MCF 10A (cell line): Measurements from ENCODE around the gene D2HGDH. TPM values are rescaled to one million over a fixed set of nuclear protein-coding genes. Genes with fewer than 3 reads are reported as not detected.
A peak's percentile ranks its signal among the peaks of the same experiment; 100 is the strongest.
"Not testable (repeated sequence)": the region's sequence is repeated elsewhere in the genome, so short reads cannot be mapped to it uniquely, and the experiment has no call there.

ENCODE experiments used
- BruUV-seq: library from RNA; stranded (reverse); fragments of 400-500 nt; replicated peaks from 2 replicates; lab custom pipeline; 2021; lab: Mats Ljungman, UMichigan
- CTCF ChIA-PET: fragments of 300-600 bp; sonication (Branson Sonifier 250); formaldehyde crosslinking; extraction: SDS; loops from one replicate; lab custom pipeline; 2021; ENCODE audit warnings: antibody characterized with exemption, inconsistent platforms; lab: Yijun Ruan, JAX
- POLR2A ChIA-PET: fragments of 300-600, 350-650 bp; sonication (Branson Sonifier 250); formaldehyde crosslinking; extraction: SDS; loops from one replicate; lab custom pipeline; 2020; ENCODE audit warnings: antibody characterized with exemption, inconsistent platforms; lab: Yijun Ruan, JAX
- DNase-seq: peaks from one replicate; pipeline ENCODE4 v3.0.0-alpha.2; 2018; ENCODE audit not compliant: unreplicated experiment
- H3K27ac Mint-ChIP-seq: one replicate; pipeline ENCODE4 v1.8.0; 2022; ENCODE audit warnings: mild to moderate bottlenecking, low read depth, mixed read lengths; ENCODE audit not compliant: unreplicated experiment
- H3K27me3 Mint-ChIP-seq: one replicate; pipeline ENCODE4 v1.8.0; 2022; ENCODE audit warnings: mixed read lengths; ENCODE audit not compliant: insufficient read depth, unreplicated experiment
- H3K36me3 Mint-ChIP-seq: one replicate; pipeline ENCODE4 v1.8.0; 2022; ENCODE audit warnings: mild to moderate bottlenecking, moderate library complexity, mixed read lengths; ENCODE audit not compliant: insufficient read depth, unreplicated experiment
- H3K4me1 Mint-ChIP-seq: one replicate; pipeline ENCODE4 v1.8.0; 2022; ENCODE audit warnings: mixed read lengths; ENCODE audit not compliant: insufficient read depth, unreplicated experiment
- H3K4me3 Mint-ChIP-seq: one replicate; pipeline ENCODE4 v1.8.0; 2022; ENCODE audit warnings: mild to moderate bottlenecking, moderate library complexity, mixed read lengths; ENCODE audit not compliant: unreplicated experiment
- H3K9me3 Mint-ChIP-seq: one replicate; pipeline ENCODE4 v1.8.0; 2022; ENCODE audit warnings: mixed read lengths; ENCODE audit not compliant: unreplicated experiment
- intact Hi-C: fragments of 100-400 bp; cut with micrococcal nuclease; formaldehyde crosslinking; loops from 2 replicates; pipeline ENCODE4 v1.14.1; 2022
- total RNA-seq: library from RNA; stranded (reverse); gene quantifications from 2 replicates; pipeline ENCODE4 v1.2.3, GENCODE V29; 2022
- TF ChIP-seq, protein P1 (sequence below): fragments of 200-600 bp; IDR thresholded peaks from one replicate; pipeline ENCODE4 v1.8.0; 2022; ENCODE audit warnings: antibody characterized with exemption, mild to moderate bottlenecking; ENCODE audit not compliant: unreplicated experiment

D2HGDH gene
- total RNA-seq, 1 experiment from 2014 or later: 41.5 TPM

DNA sequence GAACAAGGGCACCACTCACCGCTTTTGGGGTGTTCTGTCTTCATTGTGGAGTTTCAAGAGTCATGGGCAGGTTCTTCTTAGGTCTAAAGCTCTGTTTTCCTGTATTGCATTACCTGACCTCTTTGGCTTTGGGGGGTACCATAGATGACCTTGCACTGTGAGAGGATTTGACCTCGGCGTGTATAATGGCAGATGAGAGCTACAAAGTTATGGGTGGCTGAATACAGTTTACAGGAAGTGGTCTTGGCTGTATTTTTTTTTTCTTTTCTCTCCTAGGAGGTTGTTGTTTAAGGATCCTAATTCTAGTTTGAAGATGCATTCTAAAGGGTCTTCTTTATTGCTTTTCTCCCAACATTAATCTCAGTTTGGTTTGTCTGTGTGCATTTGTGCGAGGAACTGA is 53.7 kb downstream of the D2HGDH start:
- Mint-ChIP-seq H3K27me3 (peaks cover 48% of the 10 kb centered on the region), H3K4me3 (no peak overlapping the region), H3K36me3 (peaks cover 6% of the 10 kb centered on the region), H3K9me3 (no peaks in the 10 kb centered on the region), H3K4me1 (peaks cover 6% of the 10 kb centered on the region), H3K27ac (no peak overlapping the region)
- DNase-seq: no peak
- ChIA-PET CTCF (interaction anchor here (0.6 kb wide), 1 partner anchor 589 kb away, joined by 3 read pairs; no protein-coding TSS in a partner anchor), POLR2A (no interaction called here)
- BruUV-seq: no TSS peak
- intact Hi-C loops: loop anchor here (5.0 kb wide), 1 partner anchor 226 kb away; no protein-coding TSS in a partner anchor
- TF ChIP-seq, protein P1, sequence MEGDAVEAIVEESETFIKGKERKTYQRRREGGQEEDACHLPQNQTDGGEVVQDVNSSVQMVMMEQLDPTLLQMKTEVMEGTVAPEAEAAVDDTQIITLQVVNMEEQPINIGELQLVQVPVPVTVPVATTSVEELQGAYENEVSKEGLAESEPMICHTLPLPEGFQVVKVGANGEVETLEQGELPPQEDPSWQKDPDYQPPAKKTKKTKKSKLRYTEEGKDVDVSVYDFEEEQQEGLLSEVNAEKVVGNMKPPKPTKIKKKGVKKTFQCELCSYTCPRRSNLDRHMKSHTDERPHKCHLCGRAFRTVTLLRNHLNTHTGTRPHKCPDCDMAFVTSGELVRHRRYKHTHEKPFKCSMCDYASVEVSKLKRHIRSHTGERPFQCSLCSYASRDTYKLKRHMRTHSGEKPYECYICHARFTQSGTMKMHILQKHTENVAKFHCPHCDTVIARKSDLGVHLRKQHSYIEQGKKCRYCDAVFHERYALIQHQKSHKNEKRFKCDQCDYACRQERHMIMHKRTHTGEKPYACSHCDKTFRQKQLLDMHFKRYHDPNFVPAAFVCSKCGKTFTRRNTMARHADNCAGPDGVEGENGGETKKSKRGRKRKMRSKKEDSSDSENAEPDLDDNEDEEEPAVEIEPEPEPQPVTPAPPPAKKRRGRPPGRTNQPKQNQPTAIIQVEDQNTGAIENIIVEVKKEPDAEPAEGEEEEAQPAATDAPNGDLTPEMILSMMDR: no peak

DNA sequence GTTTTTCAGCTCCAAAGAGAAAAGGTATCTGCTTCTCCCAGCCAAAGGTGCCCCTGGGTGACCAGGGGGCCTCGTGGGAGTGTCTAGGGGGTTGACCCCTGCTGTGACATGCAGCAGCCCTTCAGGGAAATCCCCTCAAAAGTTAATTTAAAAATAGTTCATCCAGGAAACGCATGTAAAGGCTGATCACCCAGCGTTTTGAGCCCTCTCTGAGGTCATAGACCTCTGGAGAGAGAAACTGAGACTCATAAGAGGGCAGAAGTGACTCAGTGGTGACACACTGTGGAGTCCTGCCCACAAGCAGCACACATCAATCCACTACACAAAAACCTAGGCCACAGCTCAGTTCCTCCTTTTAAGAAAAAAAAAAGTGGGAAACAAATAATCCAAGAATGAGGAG is 54.1 kb downstream of the D2HGDH start:
- intact Hi-C loops: loop anchor here (5.0 kb wide), 1 partner anchor 226 kb away; no protein-coding TSS in a partner anchor
- TF ChIP-seq, protein P1: no peak
- peaks cover 53% of the 10 kb centered on the region for H3K27me3 Mint-ChIP-seq
- POLR2A ChIA-PET: interaction anchor here (1.1 kb wide), 1 partner anchor 10 kb away, joined by 5 read pairs; no protein-coding TSS in a partner anchor
- H3K4me1 Mint-ChIP-seq: peaks cover 6% of the 10 kb centered on the region
- H3K36me3 Mint-ChIP-seq: peaks cover 6% of the 10 kb centered on the region
- H3K4me3 Mint-ChIP-seq: no peak overlapping the region
- H3K9me3 Mint-ChIP-seq: no peaks in the 10 kb centered on the region
- DNase-seq: no peak
- H3K27ac Mint-ChIP-seq: no peak overlapping the region
- no TSS peak for BruUV-seq
- CTCF ChIA-PET: no interaction called here

DNA sequence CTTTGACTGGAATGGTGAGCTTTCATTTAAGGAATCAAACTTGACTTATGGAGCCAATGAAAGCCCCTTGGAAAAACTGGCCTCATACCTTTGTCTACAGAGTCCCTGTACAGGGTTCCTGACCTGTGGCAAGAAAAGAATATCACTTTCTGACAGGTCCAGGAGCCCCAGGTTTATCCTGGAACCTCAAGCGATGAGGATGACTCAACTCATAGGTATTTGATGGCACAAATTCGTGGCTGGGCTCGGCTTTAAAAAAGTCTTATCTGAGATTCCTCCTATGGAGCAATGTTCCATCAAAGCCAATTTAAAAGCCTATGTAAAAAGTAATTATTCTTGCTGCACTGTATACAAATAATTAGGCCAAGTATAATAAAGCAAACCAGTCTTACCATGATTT is 57.0 kb downstream of the D2HGDH start:
- H3K27ac Mint-ChIP-seq, H3K36me3 Mint-ChIP-seq, CTCF ChIA-PET, BruUV-seq, H3K4me1 Mint-ChIP-seq, intact Hi-C loops, H3K9me3 Mint-ChIP-seq, H3K4me3 Mint-ChIP-seq: not testable (repeated sequence)
- DNase-seq: peak; percentile 48
- POLR2A ChIA-PET: interaction anchor here (1.1 to 1.7 kb wide), 3 partner anchors 12 to 477 kb away, joined by 3 to 7 read pairs (median 4); no protein-coding TSS in a partner anchor
- peaks cover 58% of the 10 kb centered on the region for H3K27me3 Mint-ChIP-seq

DNA sequence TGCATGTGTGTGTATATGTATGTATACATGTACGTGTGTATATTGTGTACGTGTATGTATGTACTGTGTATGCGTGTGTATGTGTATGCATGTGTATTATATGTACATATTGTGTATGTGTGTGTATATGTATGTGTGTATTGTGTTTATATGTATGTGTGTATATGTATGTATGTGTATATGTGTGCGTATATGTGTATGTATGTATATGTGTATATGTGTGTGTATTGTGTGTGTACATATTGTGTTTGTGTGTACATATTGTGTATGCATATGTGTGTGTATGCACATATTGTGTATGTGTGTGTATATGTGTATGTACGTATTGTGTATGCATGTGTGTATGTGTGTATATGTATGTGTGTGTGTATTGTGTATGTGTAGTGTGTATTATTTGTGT is 59.0 kb downstream of the D2HGDH start:
- TF ChIP-seq, protein P1: no peak
- peaks cover 56% of the 10 kb centered on the region for H3K27me3 Mint-ChIP-seq
- H3K36me3 Mint-ChIP-seq: peaks cover 6% of the 10 kb centered on the region
- BruUV-seq: no TSS peak
- H3K9me3 Mint-ChIP-seq: no peaks in the 10 kb centered on the region
- POLR2A ChIA-PET: no interaction called here
- H3K27ac Mint-ChIP-seq: no peak overlapping the region
- peaks cover 6% of the 10 kb centered on the region for H3K4me1 Mint-ChIP-seq
- H3K4me3 Mint-ChIP-seq: no peak overlapping the region
- CTCF ChIA-PET: interaction anchor here (0.5 to 1.2 kb wide), 2 partner anchors 48 to 74 kb away, joined by 3 read pairs; no protein-coding TSS in a partner anchor
- intact Hi-C loops: no loop called here
- DNase-seq: no peak
